Measurements from ENCODE around the gene EIF4EBP2. TPM values are rescaled to one million over a fixed set of nuclear protein-coding genes. Genes with fewer than 3 reads are reported as not detected.
A peak's percentile ranks its signal among the peaks of the same experiment; 100 is the strongest.

EIF4EBP2 gene
- total and polyA plus RNA-seq, 11 donors = 20.6 to 150 (median 85.8) TPM

- intact Hi-C loops (cut with DNase I) = no loop called here
- Histone ChIP-seq H3K27me3 (peaks cover 0 to 16% (median 7%) of the 10 kb centered on the region in 9 donors), H3K27ac (no peak overlapping the region), H3K36me3 (no peaks in the 10 kb centered on the region), H3K4me3 (no peak overlapping the region), H3K9me3 (no peaks in the 10 kb centered on the region), H3K4me1 (peaks cover 4 to 49% (median 38%) of the 10 kb centered on the region in 12 donors)
- DNase-seq = no peak
- ATAC-seq = no peak
- WGBS, 4 donors = 94 to 96% (median 95%) methylated on average over 15 to 19 of the region's 19 CpGs
- TF ChIP-seq CTCF (IDR thresholded peaks at IDR 0.05) = no peak
- no peak for TF ChIP-seq POLR2A (IDR thresholded peaks at IDR 0.05)
Observed at GRCh38 chr10:70435241-70436085, 31.5 kb downstream of the EIF4EBP2 start.

GRCh38 chr10:70437721-70438120 lies 33.8 kb downstream of the EIF4EBP2 start:
- Histone ChIP-seq H3K9me3 (no peaks in the 10 kb centered on the region), H3K4me3 (no peak overlapping the region), H3K27me3 (peaks cover 0 to 39% (median 27%) of the 10 kb centered on the region in 9 donors), H3K27ac (no peak overlapping the region), H3K4me1 (peaks cover 0 to 38% (median 24%) of the 10 kb centered on the region in 12 donors), H3K36me3 (no peaks in the 10 kb centered on the region)
- DNase-seq (no peak), ATAC-seq (no peak)
- 81 to 85% (median 84%) methylated on average over 5 of the region's 5 CpGs for WGBS, 4 donors
- no peak for TF ChIP-seq CTCF (IDR thresholded peaks at IDR 0.05)
- no peak for TF ChIP-seq POLR2A (IDR thresholded peaks at IDR 0.05)
- intact Hi-C loops (cut with DNase I) = no loop called here

- intact Hi-C loops (cut with DNase I) = loop anchor here in 1 of 10 donors (10.0 kb wide), 1 partner anchor 234 kb away; the partner anchor contains the start of gene ADAMTS14
- TF ChIP-seq POLR2A (IDR thresholded peaks at IDR 0.05) (no peak), CTCF (IDR thresholded peaks at IDR 0.05) (no peak)
- Histone ChIP-seq H3K27me3 (peaks cover 0 to 42% (median 27%) of the 10 kb centered on the region in 9 donors), H3K9me3 (no peaks in the 10 kb centered on the region), H3K36me3 (no peaks in the 10 kb centered on the region), H3K4me1 (peaks cover 0 to 23% (median 15%) of the 10 kb centered on the region in 12 donors), H3K27ac (no peak overlapping the region), H3K4me3 (peak overlapping the region in 10 of 12 donors; percentile 20 to 49 (median 40))
- ATAC-seq = peak in 3 of 4 donors; percentile 8 to 31 (median 21)
- DNase-seq = no peak
- WGBS, 4 donors = 6 to 9% (median 7%) methylated on average over 50 to 69 of the region's 69 CpGs
Observed at GRCh38 chr10:70440296-70441160, 36.6 kb downstream of the EIF4EBP2 start.
